GM19239 (cell line): ENCODE measurements around the gene ARL4A.
"Not testable (repeated sequence)": the region's sequence is repeated elsewhere in the genome, so short reads cannot be mapped to it uniquely, and the experiment has no call there.

Source experiments
- DNase-seq: peaks from one replicate; pipeline ENCODE4 v3.0.0; 2011; ENCODE audit warnings: low spot score; ENCODE audit not compliant: insufficient read length
- FAIRE-seq: peaks from 2 replicates; lab custom pipeline; 2011; peaks lifted over from hg19 to GRCh38; lab: Jason Lieb, UNC

Gene ARL4A

GRCh38 chr7:12660986-12661385 lies 26.4 kb upstream of the ARL4A start:
- DNase-seq, FAIRE-seq: not testable (repeated sequence)

DNA sequence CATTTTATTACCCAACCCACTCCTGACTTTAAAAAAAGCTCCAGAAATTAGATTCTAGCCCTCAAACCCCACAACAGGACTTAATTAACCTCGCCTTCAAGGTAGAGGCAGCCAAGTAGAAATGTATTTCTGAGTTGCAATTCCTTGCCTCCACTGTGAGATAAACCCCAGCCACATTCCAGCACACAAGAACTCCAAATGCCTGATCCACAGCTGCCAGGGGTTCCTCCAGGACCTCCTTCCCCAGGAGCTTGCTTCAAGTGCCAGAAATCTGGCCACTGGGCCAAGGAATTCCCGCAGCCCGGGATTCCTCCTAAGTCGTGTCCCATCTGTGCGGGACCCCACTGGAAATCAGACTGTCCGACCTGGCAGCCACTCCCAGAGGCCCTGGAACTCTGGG lies 25.9 kb upstream of the ARL4A start:
- FAIRE-seq: no peak
- no peak for DNase-seq

- DNase-seq (no peak), FAIRE-seq (no peak)
These were observed 17.3 kb upstream of the ARL4A start for GRCh38 chr7:12670000-12670729.

DNA sequence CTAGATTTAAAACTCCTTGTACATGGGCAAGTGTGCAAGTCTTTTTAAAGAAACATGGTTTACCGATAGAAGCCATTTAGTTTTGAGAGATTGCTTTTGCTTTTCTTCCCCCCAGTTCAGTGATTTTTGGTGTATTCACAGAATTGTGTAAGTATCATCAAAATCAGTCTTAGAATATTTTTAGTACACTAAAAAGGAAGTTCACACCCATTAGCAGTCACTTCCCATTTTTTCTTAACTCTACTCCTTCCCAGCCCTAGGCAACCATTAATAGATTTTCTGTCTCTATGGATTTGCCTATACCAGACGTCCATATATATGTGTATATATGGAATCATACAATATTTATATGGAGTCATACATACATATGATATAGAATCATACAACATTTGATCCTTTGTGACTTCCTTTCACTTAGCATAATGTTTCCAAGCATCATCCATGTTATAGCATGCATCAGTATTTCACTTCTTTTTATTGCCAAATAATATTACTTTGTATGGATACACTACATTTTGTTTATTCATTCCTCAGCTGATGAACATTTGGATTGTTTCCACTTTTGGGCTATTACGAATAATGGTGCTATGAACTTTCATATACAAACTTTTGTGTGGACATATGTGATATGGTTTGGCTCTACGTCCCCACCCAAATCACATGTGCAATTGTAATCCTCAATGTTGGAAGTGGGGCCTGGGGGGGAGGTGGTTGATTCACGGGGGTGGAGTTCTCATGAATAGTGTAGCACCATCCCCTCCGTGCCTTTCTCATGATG lies 16.5 kb upstream of the ARL4A start:
- DNase-seq (no peak), FAIRE-seq (no peak)

DNA sequence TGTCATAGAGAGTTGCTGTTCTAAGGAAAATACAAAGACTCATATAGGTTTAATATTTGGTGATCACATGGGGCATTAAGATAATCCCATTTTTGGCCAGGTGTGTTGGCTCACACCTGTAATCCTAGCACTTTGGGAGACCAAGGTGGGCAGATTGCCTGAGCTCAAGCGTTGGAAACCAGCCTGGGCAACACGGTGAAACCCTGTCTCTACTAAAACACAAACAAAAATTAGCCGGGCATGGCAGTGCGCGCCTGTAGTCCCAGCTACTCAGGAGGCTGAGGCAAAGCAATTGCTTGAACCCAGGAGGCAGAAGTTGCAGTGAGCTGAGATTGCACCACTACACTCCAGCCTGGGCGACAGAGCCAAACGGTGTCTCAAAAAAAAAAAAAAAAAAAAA lies 14.0 kb upstream of the ARL4A start:
- not testable (repeated sequence) for DNase-seq

GRCh38 chr7:12674053-12674452 lies 13.4 kb upstream of the ARL4A start:
- FAIRE-seq: no peak

More for the DNA sequence above, 14.0 kb upstream of the ARL4A start:
- FAIRE-seq: not testable (repeated sequence)

GRCh38 chr7:12674861-12675260 lies 12.6 kb upstream of the ARL4A start:
- DNase-seq: no peak
- FAIRE-seq: peak; percentile 71

More at GRCh38 chr7:12674053-12674452, 13.4 kb upstream of the ARL4A start:
- no peak for DNase-seq

GRCh38 chr7:12683678-12684585 lies 3.5 kb upstream of the ARL4A start:
- DNase-seq (no peak), FAIRE-seq (no peak)

DNA sequence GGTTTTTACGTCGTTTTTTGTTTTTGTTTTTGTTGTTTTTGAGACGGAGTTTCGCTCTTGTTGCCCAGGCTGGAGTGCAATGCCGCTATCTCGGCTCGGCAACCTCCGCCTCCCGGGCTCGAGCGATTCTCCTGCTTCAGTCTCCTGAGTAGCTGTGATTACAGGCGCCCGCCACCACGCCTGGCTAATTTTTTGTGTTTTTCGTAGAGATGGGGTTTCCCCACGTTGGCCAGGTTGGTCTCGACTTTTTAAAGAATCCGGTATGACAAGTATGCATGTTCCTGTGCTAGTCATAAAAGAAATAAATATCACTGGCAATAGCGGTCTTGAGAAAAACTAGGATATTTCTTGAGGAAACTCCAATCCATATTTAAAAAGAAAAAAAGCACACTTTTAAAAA lies 2.7 kb upstream of the ARL4A start:
- FAIRE-seq: no peak
- DNase-seq: no peak

DNA sequence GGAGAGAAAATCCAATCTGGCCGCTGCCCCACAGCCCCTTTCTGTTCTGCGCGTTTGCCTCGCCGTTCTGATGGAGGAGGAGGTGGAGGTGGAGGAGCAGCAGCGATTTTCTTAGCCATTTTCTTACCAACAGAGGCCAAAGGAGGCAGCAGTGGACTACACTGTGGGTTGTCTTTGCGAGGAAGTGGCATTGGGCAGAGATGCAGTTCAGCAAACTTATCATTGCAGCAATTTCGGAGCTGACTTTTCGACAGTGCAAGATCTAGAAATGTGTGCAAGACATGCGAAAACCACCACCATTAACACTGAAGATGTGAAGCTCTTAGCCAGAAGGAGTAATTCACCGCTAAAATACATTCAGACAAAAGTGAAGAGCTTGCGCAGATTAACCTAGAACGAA lies 1.9 kb upstream of the ARL4A start:
- FAIRE-seq (no peak), DNase-seq (no peak)

- FAIRE-seq (peak; percentile 93), DNase-seq (peak; percentile 65)
These were observed 1.1 kb upstream of the ARL4A start for GRCh38 chr7:12686234-12686890.

GRCh38 chr7:12687718-12688171 lies 312 bp downstream of the ARL4A start:
- DNase-seq (no peak), FAIRE-seq (no peak)

- DNase-seq, FAIRE-seq: not testable (repeated sequence)
These were observed 1.2 kb downstream of the ARL4A start for GRCh38 chr7:12688485-12689170.

GRCh38 chr7:12689451-12689850 lies 2.0 kb downstream of the ARL4A start:
- FAIRE-seq (no peak), DNase-seq (no peak)

DNA sequence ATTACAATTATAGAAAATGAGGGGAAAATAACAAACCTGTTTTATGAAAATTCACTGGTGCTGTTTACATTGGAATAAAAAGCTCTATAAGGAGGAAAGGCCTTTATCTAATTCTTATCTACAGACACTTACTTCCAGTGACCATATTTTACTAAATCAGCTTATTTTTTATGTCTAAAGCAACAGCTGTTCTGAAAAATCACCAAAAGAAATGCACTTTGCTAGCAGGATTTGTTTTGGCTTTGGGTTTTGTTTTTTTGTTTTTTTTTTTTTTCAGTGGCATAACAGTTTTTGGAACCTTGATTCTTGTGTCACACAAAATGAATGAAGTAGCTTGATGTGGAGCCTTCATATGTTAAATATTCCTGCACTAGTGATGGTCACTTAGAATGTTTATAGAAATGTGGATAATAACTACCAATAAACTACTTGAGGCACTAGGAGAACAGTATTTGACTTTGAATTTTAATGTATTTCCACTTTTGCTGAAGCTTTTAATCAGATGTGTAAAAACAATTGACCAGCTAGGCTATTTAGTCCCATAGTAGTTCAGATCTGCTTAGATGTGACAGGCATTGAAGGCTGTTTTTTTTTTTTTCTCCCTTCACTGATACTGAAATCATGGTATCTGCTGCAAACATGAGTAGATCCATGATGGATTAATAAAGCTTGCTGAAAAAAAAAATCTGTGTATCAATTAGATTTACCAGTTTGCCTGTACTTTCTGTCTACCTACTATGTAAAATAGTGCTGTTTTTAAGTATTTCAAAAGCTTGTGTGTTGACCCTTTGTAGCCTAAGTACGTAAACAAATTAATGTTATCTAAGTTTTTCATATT lies 2.8 kb downstream of the ARL4A start:
- FAIRE-seq (peak; percentile 23), DNase-seq (no peak)

GRCh38 chr7:12691388-12691787 lies 4.0 kb downstream of the ARL4A start:
- FAIRE-seq, DNase-seq: not testable (repeated sequence)

GRCh38 chr7:12692035-12692434 lies 4.6 kb downstream of the ARL4A start:
- FAIRE-seq (no peak), DNase-seq (no peak)

DNA sequence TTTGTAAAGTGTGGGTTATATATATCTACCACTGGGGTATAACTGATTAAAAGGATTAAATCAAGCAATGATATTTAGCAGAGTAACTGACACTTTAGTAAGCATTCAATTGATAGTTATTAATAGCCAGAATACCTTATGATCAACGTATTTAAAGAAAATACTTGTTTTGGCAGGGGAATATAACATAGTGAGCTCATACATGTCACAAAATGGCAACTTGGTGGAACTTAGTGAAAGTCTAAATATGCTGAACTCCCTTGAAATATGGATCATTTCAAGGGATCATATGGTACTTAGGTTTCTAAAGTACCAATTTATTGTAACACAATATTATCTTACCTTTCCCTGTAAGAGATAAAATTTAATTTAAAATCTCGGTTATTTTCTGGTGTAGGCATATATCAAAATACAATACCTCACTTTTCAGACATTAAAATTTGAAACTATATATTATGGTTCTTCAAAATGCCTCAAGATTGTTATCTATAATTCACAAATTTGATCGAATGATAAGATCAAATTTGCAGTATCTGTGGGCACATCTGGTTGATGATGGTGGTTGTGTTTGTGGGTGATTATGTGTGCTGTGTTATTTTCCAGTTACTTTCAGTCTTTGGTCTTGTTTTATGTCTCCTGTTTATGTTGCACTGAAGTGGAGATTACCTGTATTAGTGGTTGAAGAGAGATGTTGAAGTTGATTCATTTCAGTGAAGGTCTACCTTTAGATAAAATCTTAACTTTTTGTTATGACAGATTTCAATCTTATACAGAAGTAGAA lies 5.2 kb downstream of the ARL4A start:
- FAIRE-seq (no peak), DNase-seq (no peak)
